GM12801 (cell line): ENCODE measurements around the gene SOCS1.

Experiments used
- TF ChIP-seq, protein P1 (sequence below): IDR thresholded peaks from one replicate; pipeline ENCODE4 v1.5.1; 2011; ENCODE audit warnings: control low read depth; ENCODE audit not compliant: insufficient read length; ENCODE audit errors: extremely low read depth

Gene SOCS1

DNA sequence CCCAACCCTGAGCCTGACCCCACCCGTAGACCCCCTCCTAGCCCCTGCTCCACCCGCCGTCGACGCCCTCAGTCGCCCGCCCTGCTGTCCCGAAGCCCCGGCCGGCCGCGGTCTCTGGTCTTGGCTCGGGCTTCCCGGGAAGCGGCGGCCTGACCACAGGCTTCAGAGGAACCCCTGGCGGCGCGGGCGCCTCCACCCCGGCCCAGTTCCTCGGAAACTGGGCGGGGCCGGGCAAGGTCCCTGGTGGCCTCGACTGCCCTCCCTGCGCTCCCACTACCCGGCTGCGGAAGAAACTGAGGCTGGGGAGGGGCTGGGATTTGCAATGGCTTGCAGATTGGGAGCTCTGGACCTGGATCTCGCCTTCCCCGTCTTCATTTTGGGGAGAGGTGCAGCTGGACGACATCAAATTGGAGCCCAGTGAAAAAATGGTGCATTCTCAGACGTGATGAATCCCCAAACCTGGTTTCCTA, 692 bp upstream of the SOCS1 start:
- TF ChIP-seq, protein P1, sequence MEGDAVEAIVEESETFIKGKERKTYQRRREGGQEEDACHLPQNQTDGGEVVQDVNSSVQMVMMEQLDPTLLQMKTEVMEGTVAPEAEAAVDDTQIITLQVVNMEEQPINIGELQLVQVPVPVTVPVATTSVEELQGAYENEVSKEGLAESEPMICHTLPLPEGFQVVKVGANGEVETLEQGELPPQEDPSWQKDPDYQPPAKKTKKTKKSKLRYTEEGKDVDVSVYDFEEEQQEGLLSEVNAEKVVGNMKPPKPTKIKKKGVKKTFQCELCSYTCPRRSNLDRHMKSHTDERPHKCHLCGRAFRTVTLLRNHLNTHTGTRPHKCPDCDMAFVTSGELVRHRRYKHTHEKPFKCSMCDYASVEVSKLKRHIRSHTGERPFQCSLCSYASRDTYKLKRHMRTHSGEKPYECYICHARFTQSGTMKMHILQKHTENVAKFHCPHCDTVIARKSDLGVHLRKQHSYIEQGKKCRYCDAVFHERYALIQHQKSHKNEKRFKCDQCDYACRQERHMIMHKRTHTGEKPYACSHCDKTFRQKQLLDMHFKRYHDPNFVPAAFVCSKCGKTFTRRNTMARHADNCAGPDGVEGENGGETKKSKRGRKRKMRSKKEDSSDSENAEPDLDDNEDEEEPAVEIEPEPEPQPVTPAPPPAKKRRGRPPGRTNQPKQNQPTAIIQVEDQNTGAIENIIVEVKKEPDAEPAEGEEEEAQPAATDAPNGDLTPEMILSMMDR, result no peak

DNA sequence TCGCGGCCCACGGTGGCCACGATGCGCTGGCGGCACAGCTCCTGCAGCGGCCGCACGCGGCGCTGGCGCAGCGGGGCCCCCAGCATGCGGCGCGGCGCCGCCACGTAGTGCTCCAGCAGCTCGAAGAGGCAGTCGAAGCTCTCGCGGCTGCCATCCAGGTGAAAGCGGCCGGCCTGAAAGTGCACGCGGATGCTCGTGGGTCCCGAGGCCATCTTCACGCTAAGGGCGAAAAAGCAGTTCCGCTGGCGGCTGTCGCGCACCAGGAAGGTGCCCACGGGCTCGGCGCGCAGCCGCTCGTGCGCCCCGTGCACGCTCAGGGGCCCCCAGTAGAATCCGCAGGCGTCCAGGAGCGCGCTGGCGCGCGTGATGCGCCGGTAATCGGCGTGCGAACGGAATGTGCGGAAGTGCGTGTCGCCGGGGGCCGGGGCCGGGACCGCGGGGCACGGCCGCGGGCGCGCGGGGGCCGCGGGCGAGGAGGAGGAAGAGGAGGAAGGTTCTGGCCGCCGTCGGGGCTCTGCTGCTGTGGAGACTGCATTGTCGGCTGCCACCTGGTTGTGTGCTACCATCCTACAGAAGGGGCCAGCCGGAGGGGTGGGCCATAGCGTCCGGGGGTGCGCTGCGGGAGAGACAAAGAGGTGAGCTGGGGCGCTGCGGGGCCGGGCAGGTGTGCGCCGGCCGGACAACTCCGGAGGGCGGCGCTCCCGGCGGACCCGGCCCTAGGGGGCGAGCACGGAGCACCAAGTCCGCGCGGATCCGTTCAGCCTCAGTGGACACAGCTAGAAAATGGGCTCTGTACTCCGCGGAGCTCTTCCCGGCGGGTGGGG, 879 bp downstream of the SOCS1 start:
- TF ChIP-seq, protein P1, result no peak

DNA sequence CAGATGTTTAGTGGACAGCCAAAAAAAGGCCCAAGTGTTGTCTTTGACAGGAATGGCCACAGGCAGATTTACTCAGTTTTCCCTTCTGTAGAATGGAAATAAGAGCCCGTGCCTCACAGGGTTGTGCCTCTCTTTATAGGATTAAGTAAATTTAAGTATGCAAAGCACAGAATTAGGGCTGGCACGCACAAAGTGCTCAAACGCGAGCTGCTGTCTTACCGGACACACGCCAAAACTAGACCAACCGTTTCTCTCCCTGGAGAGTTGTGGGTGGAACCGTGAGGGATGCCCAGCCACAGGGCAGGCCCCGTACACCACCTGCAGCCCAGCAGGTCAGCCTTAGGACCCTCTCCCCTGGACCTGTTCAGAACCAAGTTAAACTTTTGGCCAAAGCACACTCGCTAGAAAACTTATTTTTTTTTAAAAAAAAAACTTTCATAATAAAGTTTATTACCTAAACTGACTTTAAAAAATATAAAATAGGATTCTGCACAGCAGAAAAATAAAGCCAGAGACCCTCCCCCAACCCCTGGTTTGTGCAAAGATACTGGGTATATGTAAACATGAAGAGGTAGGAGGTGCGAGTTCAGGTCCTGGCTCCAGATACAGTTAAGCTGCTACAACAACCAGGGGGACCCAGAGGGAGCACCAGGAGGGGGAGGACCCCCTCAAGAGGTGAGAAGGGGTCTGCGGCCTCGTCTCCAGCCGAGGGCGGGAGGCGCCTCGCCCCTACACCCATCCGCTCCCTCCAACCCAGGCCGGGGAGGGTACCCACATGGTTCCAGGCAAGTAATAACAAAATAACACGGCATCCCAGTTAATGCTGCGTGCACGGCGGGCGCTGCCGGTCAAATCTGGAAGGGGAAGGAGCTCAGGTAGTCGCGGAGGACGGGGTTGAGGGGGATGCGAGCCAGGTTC, 1.8 kb downstream of the SOCS1 start:
- TF ChIP-seq, protein P1, result no peak

DNA sequence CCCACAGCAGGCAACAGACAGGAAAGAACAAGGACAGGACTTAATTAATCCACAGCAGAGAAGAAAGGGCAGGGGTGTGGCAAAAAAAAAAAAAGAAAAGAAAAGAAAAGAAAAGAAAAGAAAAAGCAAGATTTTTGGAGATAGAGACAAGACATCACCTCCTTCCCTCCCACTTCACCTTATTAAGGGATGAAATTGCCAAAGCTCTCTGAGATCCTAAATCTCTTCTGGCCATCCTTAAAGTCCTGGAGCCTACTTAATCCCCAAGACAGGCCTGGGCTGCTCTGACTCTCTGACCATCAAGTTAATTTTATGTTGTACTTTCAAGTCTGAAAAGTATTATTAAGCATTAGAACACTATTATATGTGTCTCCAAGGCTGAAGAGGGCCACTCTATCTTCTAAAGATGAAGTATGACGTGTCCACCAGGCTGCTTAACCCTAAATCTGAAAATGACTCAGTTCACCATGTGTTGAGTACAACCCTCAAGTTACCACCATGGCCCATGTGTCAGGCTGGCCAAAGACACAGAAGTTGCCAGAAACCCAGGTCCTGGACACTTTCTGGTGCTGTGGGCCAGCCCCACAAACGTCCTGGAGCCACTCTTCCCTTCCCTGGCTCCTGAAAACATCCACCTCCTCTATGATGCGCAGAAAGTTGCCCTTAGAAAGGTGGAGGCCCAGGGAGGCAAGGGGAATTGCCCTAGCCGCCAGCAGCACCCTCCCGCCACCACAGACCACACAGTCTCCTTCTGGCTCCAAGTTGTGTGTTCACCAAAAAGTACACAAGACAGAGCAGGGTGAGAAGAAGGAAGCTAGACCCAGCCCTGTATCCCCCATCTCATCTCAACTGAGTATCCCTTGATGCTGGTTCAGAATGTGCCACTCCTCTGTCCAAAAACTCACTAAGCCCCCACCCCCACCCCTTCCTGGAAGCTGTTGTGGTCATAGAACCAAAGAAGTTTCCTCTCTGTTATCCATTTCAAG, 2.7 kb downstream of the SOCS1 start:
- TF ChIP-seq, protein P1, result no peak

DNA sequence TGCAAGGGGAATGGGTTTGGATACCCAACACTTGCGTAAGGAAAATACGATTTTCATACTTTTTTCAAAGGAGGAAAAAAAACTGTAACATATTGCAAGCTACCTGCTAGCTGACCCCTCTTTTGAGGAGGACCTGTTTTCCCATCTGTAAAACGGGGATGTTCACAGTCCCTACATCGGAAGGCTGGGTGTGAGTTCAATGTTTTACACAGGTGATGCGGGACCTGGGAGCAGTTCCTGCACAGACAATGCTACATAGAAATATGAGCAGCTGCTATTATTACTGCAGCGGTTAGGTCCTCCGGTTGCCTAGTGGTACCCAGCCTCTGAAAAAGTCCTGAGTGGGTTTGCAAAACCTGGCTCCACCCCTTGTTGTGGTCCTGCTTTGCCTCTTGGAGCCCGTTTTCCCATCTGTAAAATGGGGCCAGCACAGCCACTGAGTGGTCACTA, 3.5 kb downstream of the SOCS1 start:
- TF ChIP-seq, protein P1, result no peak

DNA sequence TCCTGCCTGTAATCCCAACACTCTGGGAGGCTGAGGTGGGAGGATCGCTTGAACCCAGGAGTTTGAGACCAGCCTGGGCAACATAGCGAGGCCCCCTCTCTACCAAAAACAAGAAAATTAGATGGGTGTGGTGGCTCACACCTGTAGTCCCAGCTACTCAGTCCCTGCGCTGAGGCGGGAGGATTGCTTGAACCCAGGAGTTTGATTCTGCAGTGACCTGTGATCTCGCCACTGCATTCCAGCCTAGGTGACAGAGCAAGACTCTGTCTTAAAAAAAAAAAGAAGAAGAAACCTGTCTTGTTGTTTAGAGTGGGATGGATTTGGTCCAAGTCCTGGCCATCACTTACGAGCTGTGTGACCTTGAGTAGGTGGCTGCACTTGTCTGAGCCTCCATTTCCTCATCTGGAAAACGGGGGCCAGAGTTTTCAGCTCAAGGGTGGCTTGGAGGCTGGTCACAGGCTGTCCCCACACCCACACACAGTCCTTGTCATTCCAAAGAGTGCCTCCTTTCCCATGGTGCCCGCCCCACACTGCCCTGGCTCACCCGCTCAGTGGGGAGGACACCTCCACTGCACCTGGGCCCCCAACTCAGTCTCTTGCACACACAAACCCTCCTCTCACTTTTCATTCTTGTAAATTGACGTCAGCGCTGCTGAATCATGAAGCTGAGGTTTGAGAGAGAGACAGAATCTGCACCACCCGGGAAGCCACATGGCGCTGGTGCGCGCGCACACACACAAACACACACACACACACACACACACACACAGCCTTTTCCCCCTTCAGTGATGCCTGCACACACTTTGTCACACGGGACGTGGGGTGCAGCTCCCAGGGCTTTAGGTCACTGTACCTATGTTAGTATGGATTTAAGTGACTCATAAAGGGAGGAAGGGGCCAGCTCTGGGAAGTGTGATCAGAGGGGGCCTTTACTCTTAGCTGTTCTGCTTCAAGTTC, 4.2 kb downstream of the SOCS1 start:
- TF ChIP-seq, protein P1, result no peak
